GM19193 (cell line): ENCODE data around the gene AJAP1.

ENCODE experiments used
- POLR2A ChIP-seq: IDR thresholded peaks from 4 replicates; pipeline ENCODE4 v1.6.1; 2011; ENCODE audit not compliant: insufficient read depth, insufficient read length; ENCODE audit errors: extremely low read depth

The AJAP1 gene

GRCh38 chr1:4626061-4626460 is 28.3 kb upstream of the AJAP1 start:
- no peak for TF ChIP-seq POLR2A

DNA sequence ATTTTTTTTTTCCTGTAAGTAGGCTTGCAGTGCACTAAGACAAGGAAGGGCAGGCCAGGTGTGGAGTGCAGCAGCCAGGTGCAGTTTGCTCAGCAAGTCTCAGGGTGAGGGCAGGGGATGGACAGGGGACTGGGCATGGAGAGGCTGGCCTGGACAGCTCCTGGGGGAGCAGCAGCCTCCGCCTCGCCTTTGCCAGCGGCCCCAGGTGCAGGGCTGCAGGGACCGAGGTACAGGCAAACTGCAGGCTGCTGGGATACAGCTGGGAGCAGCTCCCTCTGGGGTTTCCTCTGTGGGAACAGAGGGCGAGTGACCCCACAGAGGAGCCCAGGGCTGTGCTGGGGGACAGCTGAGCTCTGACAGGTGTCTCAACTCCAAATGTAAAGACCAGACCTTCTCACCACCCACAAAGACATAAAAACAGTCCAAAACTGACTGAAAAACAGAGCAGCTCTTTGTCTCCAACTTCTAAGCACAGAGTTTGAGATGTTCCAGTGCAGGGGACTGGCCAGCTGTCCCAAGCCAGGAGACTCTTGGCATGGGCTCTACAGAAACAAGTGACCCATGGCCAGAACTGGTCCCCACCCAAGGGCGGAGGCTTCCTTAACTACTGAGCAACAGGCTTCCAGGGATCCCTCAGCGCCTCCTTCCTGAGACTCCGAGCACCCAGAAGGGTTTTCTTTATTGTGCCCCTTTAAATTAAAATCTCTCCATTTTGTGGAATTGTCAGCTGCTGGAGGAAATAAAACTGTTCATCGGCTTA is 27.7 kb upstream of the AJAP1 start:
- no peak for TF ChIP-seq POLR2A

DNA sequence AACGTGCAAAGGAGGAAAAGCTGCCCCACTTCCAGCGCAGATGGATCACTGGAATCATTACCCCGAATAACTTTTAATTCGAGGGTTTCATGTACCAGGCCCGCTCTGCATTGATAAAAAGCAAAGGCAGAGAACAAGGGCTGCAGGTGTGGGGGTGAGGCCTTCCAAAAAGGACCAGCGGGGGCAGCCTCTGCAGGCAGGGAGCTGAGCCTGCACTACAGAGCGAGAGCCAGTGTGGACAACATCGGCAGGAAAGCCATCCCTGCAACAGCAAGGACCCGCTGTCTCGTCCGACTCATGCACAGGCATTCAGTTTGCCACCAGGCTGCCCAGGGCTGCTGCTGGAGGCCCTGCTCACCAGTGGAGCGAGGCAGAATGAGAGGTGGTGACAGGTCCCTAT is 27.1 kb upstream of the AJAP1 start:
- TF ChIP-seq POLR2A: no peak

- TF ChIP-seq POLR2A: no peak
Measured at GRCh38 chr1:4628992-4629391, 25.4 kb upstream of the AJAP1 start.

DNA sequence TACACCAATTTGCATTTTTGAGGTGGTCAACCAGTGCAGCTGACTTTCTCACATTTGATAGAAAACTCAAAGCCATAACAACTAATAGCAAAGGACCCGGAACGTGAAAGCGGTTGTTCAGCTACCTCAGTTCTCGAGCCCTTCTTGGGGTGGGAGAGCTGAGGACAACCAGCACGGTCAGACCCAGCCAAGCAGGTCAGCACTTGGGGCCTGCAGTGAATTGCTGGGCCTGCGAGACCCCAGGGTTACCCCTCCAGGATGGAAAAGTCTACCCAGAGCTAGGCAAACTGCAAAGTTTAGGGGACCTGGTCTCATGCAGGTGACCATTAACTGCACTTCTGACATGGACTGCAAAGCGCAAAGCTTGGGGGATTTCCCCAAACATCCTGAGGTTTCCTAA is 23.8 kb upstream of the AJAP1 start:
- TF ChIP-seq POLR2A: no peak

DNA sequence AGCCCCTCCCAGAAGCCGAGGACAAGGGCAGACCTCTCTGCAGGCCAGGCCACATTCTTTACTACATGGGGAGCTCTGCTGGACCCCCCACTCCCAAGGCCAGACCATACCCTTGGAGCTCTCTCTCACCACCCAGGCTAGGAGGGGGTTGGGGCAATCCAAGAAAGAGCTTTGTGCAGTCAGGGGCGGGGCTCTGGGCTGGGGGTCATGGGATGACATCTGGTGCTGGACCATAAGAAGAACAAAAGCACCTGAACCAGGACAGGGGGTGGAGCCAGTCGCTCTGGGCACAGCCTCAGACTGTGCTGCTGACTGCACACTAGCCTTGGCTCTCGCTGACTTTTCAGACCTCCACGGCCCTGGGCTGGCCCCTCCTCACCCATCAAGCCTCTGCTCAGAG is 23.1 kb upstream of the AJAP1 start:
- TF ChIP-seq POLR2A: no peak

DNA sequence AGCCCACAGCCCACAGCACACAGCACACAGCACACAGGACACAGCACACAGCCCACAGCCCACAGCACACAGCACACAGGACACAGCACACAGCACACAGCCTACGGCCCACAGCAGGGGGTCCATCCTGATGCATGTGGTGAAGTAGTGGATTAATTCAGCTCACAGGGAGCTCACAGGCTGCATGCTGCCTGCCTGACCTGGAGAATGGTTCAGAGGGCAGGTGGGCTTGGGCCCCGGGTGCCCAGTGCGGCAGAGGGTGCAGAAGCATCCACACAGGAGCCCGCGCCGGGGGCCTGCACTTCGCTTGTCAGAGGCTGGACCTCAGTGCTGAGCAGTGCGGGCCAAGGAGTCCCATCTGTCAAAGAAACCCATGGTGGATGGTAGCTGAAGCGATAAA is 21.1 kb upstream of the AJAP1 start:
- no peak for TF ChIP-seq POLR2A

DNA sequence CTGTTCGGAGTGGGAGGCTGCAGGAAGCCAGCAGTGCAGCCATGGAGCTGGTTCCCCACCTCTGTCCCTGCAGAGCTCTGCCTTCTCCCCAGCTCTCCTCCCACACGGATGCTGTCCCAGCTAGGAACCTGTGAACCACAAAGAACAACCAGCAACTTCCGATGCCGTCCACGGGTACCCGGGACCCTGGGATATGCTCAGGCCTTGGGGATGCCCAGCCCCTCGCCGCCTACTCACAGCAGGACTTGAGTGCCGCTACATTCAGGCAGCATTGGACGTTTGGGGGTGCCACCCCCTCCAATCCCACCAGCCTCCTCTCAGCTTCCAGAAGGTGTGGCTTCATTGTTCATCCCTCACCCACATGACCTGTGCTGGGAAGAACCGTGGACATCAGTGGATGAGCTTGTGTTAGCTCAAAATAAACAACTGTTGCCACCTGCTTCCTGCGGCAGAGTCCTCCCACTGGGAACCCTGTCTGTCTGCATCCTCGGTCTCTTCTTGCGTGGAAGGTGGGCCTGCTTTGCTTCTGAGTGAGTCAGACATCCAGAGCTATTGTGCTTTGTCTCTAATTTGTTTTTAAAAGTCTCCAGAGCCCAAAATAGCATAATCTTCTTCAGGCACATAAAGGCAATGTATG is 20.1 kb upstream of the AJAP1 start:
- TF ChIP-seq POLR2A: no peak

GRCh38 chr1:4634793-4635406 is 19.5 kb upstream of the AJAP1 start:
- no peak for TF ChIP-seq POLR2A

DNA sequence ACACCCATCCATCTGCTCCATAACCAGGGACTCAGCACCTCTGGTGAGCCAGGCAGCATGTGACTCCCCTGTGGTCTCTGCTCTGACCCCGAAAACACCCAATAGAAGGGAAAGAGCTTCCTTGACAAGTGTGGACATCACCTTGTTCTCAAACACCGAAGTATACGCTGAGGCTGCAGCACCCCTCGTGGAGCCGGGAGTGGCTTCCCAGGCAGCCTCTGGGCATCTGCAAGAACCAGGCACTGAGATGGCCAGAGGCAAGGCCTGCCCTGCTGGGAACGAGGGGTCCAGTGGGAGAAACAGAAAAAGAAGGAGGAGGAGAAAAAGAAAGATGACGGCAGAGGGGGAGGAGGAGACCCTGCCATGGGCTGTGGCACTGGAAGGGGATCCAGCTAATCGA is 18.2 kb upstream of the AJAP1 start:
- TF ChIP-seq POLR2A: no peak

DNA sequence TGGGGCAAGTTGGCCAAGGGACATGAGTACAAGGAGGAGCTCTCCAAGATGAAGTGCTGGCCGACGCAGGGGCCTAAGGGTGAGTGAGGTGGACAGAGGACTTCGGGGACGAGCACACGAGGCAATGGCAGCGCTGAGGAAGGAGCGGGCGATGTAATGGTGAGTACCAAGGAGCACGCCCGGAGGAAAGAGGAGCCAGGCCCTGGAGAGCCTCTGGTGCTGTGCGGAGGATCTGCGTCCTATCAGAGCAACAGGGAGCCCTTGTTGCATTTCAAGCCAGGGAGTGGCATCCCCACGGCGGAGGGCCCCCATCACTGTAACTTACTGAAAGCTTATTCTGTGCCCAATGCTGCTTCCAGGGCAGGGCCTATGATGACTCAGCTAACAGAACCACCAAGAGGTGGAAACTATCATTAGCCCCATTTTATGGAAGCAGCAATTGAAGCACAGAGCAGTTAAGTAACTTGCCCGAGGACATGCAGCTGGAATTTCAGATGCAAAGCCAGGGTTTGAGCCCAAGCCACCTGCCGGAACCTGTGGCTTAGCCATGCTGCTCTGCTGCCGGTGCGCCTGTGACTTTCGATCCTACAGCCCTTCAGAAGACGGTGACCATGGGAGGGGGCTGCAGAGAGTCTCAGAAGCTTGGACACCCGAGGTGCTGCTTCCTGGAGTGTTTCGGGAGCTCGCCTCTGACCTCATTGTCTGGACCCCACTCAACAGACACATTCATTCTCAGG is 17.6 kb upstream of the AJAP1 start:
- no peak for TF ChIP-seq POLR2A

DNA sequence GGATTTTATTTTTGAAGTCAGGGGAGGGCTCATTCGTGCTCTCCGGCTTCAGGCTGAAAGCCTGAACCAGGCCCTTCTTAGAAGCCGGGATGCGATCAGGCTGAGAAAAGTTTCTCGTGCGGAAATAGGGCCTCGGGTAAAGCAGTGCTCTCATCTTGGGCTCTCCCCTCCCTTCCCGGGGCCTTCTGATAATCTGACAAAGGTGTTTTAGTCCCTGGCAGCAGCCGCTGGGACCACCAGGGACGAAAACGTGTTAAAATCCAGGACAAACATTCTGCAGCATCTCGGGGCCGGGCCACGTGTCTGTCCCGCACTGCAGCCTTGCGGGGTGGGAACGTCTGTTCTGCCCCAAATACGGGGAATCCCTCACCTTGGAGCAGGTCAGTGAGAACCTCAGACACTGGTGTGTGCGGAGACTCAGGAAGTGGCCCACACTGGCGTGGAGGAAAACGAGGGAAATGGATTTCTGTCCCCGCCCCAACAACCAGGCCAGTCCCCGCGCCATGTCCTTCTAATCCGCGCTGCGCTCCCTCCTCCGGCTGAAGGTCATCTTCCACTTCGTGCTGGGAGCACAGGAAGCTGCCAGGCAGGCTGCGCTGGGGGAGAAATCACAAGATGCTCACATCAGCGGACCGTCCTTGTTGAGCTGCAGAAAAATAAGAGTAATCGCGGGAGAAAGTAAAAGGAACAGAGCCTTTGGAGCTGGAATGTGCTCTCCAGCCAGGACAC is 16.6 kb upstream of the AJAP1 start:
- no peak for TF ChIP-seq POLR2A

- TF ChIP-seq POLR2A: no peak
Measured at GRCh38 chr1:4638345-4638729, 16.1 kb upstream of the AJAP1 start.

DNA sequence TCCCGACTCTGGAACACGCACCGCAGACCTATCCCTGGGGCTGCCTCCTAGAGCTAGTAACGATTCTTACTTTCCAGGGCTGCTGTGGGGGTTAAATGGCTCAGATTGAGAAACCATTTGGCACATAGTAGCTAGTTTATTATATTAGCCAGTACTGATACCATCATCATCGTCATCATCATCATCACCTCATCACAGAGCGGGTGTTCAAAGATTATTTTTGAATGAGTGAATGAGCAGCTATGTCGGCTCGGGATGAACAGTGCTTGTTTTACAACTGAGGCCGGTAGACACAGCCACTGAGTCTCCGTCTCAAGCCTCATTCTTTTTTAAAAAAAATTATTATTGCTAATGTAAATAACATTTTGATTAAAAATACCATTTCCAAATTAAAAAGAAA is 13.5 kb upstream of the AJAP1 start:
- no peak for TF ChIP-seq POLR2A

DNA sequence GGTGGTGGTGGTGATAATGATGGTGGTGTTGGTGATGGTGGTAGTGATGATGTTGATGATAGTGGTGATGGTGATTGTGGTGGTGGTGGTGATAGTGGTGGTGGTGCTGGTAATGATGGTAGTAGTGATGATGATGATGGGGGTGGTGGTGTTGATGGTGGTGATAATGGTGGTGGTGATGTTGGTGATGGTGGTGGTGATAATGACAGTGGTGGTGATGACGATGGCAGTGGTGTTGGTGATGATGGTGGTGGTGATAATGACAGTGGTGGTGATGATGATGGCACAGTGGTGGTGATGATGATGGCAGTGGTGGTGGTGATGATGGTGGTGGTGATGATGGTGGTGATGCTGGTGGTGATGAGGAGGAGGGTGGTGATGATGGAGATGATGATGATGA is 7.0 kb upstream of the AJAP1 start:
- no peak for TF ChIP-seq POLR2A

- no peak for TF ChIP-seq POLR2A
Measured at GRCh38 chr1:4648657-4649056, 5.8 kb upstream of the AJAP1 start.

- TF ChIP-seq POLR2A: no peak
Measured at GRCh38 chr1:4650481-4650880, 3.9 kb upstream of the AJAP1 start.
